Measurements from ENCODE around the gene DCAF5. TPM values are rescaled to one million over a fixed set of nuclear protein-coding genes. Genes with fewer than 3 reads are reported as not detected.

The DCAF5 gene
- total and polyA plus RNA-seq, 2 of the 13 experiments (the other 11 are each of a cell fraction or from before 2014, with no cell fraction given), result 13.4 to 31.6 TPM

DNA sequence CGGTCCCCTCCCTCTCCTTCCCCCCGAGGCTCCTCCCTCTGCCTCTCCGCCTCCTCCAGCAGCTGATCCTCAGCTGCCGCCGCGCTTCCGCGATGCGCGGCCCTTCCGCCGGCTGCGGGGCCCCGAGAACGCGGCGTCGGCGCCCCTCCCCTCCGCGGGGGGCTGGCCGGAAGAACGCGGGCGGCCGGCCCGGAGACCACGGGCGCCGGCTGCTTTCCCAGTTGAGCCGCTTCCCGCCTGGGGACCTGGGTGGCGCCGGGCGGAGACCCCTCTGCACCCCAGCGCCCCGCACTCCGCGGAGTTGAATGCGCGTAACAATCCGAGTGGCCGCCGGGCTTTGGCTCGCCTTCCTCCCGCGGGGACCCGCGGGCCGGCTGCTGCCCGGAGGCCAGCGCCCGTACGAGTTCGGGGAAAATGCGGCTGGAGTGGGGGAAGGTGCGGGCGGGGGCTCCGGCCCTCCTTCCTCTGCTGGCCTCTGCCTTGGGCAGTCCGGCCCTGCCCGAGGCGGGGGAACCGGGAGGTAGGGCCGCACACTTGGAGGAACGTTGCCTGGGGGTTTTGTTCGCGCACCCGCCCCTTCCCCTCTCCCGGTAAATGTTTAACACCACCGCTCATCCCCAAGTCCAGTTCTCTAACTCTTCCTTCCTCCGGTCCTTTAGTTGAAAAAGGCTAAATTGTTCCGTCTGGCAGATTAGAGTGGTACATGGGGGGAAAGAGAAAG, 393 bp upstream of the DCAF5 start (continued):
- TF ChIP-seq, protein P1, sequence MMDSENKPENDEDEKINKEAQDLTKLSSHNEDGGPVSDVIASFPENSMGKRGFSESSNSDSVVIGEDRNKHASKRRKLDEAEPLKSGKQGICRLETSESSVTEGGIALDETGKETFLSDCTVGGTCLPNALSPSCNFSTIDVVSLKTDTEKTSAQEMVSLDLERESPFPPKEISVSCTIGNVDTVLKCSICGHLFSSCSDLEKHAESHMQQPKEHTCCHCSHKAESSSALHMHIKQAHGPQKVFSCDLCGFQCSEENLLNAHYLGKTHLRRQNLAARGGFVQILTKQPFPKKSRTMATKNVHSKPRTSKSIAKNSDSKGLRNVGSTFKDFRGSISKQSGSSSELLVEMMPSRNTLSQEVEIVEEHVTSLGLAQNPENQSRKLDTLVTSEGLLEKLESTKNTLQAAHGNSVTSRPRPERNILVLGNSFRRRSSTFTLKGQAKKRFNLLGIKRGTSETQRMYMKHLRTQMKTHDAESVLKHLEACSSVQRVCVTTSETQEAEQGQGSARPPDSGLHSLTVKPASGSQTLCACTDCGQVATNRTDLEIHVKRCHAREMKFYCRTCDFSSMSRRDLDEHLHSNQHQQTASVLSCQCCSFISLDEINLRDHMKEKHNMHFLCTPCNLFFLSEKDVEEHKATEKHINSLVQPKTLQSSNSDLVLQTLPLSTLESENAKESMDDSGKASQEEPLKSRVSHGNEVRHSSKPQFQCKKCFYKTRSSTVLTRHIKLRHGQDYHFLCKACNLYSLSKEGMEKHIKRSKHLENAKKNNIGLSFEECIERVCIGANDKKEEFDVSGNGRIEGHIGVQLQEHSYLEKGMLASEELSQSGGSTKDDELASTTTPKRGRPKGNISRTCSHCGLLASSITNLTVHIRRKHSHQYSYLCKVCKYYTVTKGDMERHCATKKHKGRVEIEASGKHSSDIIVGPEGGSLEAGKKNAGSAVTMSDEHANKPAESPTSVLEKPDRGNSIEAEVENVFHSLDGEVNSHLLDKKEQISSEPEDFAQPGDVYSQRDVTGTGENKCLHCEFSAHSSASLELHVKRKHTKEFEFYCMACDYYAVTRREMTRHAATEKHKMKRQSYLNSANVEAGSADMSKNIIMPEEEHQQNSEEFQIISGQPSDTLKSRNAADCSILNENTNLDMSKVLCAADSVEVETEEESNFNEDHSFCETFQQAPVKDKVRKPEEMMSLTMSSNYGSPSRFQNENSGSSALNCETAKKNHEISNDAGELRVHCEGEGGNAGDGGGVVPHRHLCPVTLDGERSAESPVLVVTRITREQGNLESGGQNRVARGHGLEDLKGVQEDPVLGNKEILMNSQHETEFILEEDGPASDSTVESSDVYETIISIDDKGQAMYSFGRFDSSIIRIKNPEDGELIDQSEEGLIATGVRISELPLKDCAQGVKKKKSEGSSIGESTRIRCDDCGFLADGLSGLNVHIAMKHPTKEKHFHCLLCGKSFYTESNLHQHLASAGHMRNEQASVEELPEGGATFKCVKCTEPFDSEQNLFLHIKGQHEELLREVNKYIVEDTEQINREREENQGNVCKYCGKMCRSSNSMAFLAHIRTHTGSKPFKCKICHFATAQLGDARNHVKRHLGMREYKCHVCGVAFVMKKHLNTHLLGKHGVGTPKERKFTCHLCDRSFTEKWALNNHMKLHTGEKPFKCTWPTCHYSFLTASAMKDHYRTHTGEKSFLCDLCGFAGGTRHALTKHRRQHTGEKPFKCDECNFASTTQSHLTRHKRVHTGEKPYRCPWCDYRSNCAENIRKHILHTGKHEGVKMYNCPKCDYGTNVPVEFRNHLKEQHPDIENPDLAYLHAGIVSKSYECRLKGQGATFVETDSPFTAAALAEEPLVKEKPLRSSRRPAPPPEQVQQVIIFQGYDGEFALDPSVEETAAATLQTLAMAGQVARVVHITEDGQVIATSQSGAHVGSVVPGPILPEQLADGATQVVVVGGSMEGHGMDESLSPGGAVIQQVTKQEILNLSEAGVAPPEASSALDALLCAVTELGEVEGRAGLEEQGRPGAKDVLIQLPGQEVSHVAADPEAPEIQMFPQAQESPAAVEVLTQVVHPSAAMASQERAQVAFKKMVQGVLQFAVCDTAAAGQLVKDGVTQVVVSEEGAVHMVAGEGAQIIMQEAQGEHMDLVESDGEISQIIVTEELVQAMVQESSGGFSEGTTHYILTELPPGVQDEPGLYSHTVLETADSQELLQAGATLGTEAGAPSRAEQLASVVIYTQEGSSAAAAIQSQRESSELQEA (CRISPR knock-in tag; IDR thresholded peaks at IDR 0.05; ENCODE audit: not compliant biosample characterization), result peak; percentile 65
- TF ChIP-seq ZSCAN22 (CRISPR knock-in tag; IDR thresholded peaks at IDR 0.05) (no peak; the same call in 1 of the 2 replicates), AKAP8 (CRISPR knock-in tag; IDR thresholded peaks at IDR 0.05) (no peak), SMAD9 (CRISPR knock-in tag; IDR thresholded peaks at IDR 0.05) (no peak), ATRX (CRISPR knock-in tag; IDR thresholded peaks at IDR 0.05; ENCODE audit: borderline replicate concordance) (no peak), MYC (CRISPR knock-in tag; IDR thresholded peaks at IDR 0.05; ENCODE audit: borderline replicate concordance) (peak; percentile 37; the same call in 1 of the 2 replicates), ZSCAN25 (CRISPR knock-in tag; IDR thresholded peaks at IDR 0.05) (no peak; the same call in 1 of the 2 replicates), SP5 (CRISPR knock-in tag; IDR thresholded peaks at IDR 0.05; ENCODE audit: borderline replicate concordance, low read depth) (peak; percentile 53; the same call in 1 of the 2 replicates), FOXP1 (IDR thresholded peaks at IDR 0.05) (no peak), FOXP1 (CRISPR knock-in tag; IDR thresholded peaks at IDR 0.05) (no peak), PITX1 (CRISPR knock-in tag; IDR thresholded peaks at IDR 0.05) (no peak), HCFC1 (IDR thresholded peaks at IDR 0.05; ENCODE audit: low read depth, low read length) (peak; percentile 13; the same call in 1 of the 2 replicates), ZNF501 (CRISPR knock-in tag; IDR thresholded peaks at IDR 0.05) (peak; percentile 43; the same call in 1 of the 2 replicates), ARNTL (CRISPR knock-in tag; IDR thresholded peaks at IDR 0.05) (no peak)
- TF ChIP-seq, protein P2, sequence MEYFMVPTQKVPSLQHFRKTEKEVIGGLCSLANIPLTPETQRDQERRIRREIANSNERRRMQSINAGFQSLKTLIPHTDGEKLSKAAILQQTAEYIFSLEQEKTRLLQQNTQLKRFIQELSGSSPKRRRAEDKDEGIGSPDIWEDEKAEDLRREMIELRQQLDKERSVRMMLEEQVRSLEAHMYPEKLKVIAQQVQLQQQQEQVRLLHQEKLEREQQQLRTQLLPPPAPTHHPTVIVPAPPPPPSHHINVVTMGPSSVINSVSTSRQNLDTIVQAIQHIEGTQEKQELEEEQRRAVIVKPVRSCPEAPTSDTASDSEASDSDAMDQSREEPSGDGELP (IDR thresholded peaks at IDR 0.05; ENCODE audit: borderline replicate concordance, low read depth), result peak; percentile 97
- TF ChIP-seq, protein P3, sequence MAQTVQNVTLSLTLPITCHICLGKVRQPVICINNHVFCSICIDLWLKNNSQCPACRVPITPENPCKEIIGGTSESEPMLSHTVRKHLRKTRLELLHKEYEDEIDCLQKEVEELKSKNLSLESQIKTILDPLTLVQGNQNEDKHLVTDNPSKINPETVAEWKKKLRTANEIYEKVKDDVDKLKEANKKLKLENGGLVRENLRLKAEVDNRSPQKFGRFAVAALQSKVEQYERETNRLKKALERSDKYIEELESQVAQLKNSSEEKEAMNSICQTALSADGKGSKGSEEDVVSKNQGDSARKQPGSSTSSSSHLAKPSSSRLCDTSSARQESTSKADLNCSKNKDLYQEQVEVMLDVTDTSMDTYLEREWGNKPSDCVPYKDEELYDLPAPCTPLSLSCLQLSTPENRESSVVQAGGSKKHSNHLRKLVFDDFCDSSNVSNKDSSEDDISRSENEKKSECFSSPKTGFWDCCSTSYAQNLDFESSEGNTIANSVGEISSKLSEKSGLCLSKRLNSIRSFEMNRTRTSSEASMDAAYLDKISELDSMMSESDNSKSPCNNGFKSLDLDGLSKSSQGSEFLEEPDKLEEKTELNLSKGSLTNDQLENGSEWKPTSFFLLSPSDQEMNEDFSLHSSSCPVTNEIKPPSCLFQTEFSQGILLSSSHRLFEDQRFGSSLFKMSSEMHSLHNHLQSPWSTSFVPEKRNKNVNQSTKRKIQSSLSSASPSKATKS (CRISPR knock-in tag; IDR thresholded peaks at IDR 0.05), result no peak
- TF ChIP-seq, protein P4, sequence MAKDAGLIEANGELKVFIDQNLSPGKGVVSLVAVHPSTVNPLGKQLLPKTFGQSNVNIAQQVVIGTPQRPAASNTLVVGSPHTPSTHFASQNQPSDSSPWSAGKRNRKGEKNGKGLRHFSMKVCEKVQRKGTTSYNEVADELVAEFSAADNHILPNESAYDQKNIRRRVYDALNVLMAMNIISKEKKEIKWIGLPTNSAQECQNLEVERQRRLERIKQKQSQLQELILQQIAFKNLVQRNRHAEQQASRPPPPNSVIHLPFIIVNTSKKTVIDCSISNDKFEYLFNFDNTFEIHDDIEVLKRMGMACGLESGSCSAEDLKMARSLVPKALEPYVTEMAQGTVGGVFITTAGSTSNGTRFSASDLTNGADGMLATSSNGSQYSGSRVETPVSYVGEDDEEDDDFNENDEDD (CRISPR knock-in tag; IDR thresholded peaks at IDR 0.05; ENCODE audit: borderline replicate concordance), result peak; percentile 54; the same call in 1 of the 2 replicates

Measured in HepG2 (cell line).